Islet precursor cell (in vitro differentiated cells): Measurements from ENCODE around the gene NMS.

Source experiments
- DNase-seq: peaks from one replicate; pipeline ENCODE4 v3.0.0-alpha.2; 2018

NMS gene

GRCh38 chr2:100494712-100495111 is 24.4 kb downstream of the NMS start:
- DNase-seq, result no peak

GRCh38 chr2:100502782-100503181 is 32.5 kb downstream of the NMS start:
- DNase-seq, result no peak

GRCh38 chr2:100504542-100504941 is 34.3 kb downstream of the NMS start:
- DNase-seq, result no peak

- no peak for DNase-seq
Observed at GRCh38 chr2:100509066-100509465, 38.8 kb downstream of the NMS start.

DNA sequence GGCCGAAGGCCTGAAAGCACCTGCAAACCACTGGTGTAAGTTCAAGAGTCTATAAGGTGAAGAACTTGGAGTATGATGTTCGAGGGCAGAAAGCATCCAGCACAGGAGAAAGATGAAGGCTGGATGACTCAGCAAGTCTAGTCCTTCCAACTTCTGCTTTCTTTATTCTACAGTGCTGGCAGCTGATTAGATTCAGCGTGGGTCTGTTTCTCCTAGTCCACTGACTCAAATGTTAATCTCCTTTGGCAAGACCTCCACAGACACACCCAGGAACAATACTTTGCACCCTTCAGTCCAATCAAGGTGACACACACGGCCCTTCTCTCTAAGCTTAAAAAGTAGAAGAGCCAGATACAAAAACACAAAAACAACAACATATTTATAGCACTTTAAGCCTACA is 43.4 kb downstream of the NMS start:
- no peak for DNase-seq

DNA sequence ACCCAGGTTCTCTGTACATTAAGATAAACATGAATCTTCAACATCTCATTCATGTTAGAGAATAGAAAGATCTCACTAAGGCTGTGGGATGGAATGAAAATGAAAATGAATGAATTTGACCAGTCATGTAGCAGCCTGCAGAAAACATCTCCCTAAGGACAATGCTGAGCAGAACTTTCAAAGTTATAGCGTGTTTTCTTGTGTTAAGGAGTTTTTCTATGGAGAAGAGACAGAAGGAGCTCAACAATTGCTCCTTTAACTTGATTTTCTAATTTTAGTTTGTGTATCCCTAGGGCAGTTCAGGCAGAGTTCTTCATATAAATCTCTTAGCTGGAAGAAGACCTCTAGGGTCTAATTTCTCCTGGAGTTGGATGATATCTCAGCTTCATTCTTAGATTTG is 47.3 kb downstream of the NMS start:
- DNase-seq, result no peak

- no peak for DNase-seq
Observed at GRCh38 chr2:100518801-100519200, 48.5 kb downstream of the NMS start.

DNA sequence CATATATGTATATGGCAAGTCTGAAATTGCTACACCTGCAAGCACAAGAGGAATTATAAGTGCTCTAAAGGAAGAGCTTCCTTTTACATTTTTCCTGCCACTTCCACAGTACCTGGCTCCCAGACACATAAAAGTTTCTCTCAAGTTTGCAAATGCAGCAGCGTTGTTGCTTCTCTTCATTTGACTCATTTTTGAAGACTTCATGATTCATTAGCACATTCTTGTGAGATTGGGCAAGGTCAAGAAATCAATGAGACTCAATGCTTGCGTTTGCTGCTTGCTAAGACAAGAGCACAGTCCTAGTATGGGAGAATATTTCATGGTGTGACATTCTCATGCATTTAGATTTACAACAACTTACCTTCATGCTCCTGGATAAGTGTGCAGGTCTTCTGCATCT is 49.9 kb downstream of the NMS start:
- no peak for DNase-seq

GRCh38 chr2:100522430-100522829 is 52.1 kb downstream of the NMS start:
- no peak for DNase-seq

- DNase-seq, result no peak
Observed at GRCh38 chr2:100524331-100524730, 54.0 kb downstream of the NMS start.

DNA sequence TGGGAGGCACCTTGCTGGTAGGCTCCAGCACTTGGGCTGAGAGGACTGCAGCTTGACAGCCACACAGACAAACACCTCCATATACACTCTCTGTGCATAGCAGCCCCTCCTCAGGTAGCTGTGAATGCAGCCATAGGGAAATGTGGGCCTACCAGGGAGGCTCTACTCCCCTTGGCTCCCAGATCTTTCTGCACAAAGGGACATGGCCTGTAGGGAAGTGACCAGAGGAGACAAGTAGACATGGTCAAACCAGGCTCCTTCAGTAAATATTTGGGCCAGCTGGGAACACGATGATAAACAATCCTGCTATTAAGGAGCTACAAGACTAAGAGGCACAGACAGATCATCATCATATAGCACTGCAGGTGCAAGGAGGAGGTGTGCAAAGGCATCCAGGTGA is 56.6 kb downstream of the NMS start:
- DNase-seq, result no peak

GRCh38 chr2:100527440-100528015 is 57.2 kb downstream of the NMS start:
- DNase-seq, result no peak

- DNase-seq, result no peak
Observed at GRCh38 chr2:100529176-100529575, 58.9 kb downstream of the NMS start.

GRCh38 chr2:100529900-100530299 is 59.6 kb downstream of the NMS start:
- no peak for DNase-seq
